GM18861 (cell line): ENCODE measurements around the gene CD70.
"Not testable (repeated sequence)": the region's sequence is repeated elsewhere in the genome, so short reads cannot be mapped to it uniquely, and the experiment has no call there.

ENCODE experiments used
- ATAC-seq: cut with Tn5 transposase; IDR thresholded peaks from one replicate; pipeline ENCODE4 v1.9.1; 2021; ENCODE audit not compliant: unreplicated experiment

The CD70 gene

GRCh38 chr19:6590827-6591319 lies at the start of gene CD70:
Gene CD70 (minus strand): TSS chr19:6591150. CDS start chr19:6591002, 148 bp downstream.
- peak; percentile 37 for ATAC-seq

- not testable (repeated sequence) for ATAC-seq
Observed at GRCh38 chr19:6640333-6640732, 49.4 kb upstream of the CD70 start.

- ATAC-seq: no peak
Observed at GRCh38 chr19:6639439-6639838, 48.5 kb upstream of the CD70 start.

GRCh38 chr19:6633456-6633813 lies 42.5 kb upstream of the CD70 start:
- not testable (repeated sequence) for ATAC-seq

- ATAC-seq: not testable (repeated sequence)
Observed at GRCh38 chr19:6632747-6633455, 42.0 kb upstream of the CD70 start.

GRCh38 chr19:6632002-6632621 lies 41.2 kb upstream of the CD70 start:
- ATAC-seq: no peak

- ATAC-seq: no peak
Observed at GRCh38 chr19:6626764-6627163, 35.8 kb upstream of the CD70 start.

- ATAC-seq: no peak
Observed at GRCh38 chr19:6617374-6617773, 26.4 kb upstream of the CD70 start.

GRCh38 chr19:6616011-6616410 lies 25.1 kb upstream of the CD70 start:
- peak; percentile 39 for ATAC-seq

- ATAC-seq: no peak
Observed at GRCh38 chr19:6613711-6614110, 22.8 kb upstream of the CD70 start.

GRCh38 chr19:6610934-6611852 lies 20.2 kb upstream of the CD70 start:
- ATAC-seq: no peak

GRCh38 chr19:6608940-6609339 lies 18.0 kb upstream of the CD70 start:
- peak; percentile 44 for ATAC-seq

GRCh38 chr19:6608146-6608545 lies 17.2 kb upstream of the CD70 start:
- ATAC-seq: not testable (repeated sequence)

GRCh38 chr19:6606276-6607070 lies 15.5 kb upstream of the CD70 start:
- ATAC-seq: not testable (repeated sequence)

- ATAC-seq: no peak
Observed at GRCh38 chr19:6604906-6605305, 14.0 kb upstream of the CD70 start.

GRCh38 chr19:6602729-6603114 lies 11.8 kb upstream of the CD70 start:
- no peak for ATAC-seq

GRCh38 chr19:6601537-6602052 lies 10.6 kb upstream of the CD70 start:
- peak; percentile 63 for ATAC-seq

GRCh38 chr19:6600951-6601536 lies 10.1 kb upstream of the CD70 start:
- not testable (repeated sequence) for ATAC-seq

GRCh38 chr19:6599866-6600454 lies 9.0 kb upstream of the CD70 start:
- no peak for ATAC-seq
